RWPE2 (cell line): ENCODE measurements around the gene COL11A1.
A peak's percentile ranks its signal among the peaks of the same experiment; 100 is the strongest.

Experiments used
- ATAC-seq: fragments of 200-7000 bp; cut with Tn5 transposase; 3 replicates; pipeline ENCODE4 v1.9.1; 2021; ENCODE audit warnings: low read depth
- DNase-seq: peaks from one replicate; pipeline ENCODE4 v3.0.0-alpha.2; 2020; ENCODE audit warnings: low spot score
- H3K27ac ChIP-seq: fragments of 450-650 bp; 2 replicates; pipeline ENCODE4 v1.5.1; 2017; ENCODE audit warnings: mild to moderate bottlenecking; ENCODE audit not compliant: poor library complexity, severe bottlenecking
- H3K27me3 ChIP-seq: fragments of 250-450 bp; sonication (Bioruptor Pico); 2 replicates; pipeline ENCODE4 v1.5.1; 2021; ENCODE audit warnings: mild to moderate bottlenecking, moderate library complexity; ENCODE audit not compliant: insufficient read depth, poor library complexity, severe bottlenecking
- H3K36me3 ChIP-seq: fragments of 250-450 bp; sonication (Bioruptor Pico); 2 replicates; pipeline ENCODE4 v1.5.1; 2020; ENCODE audit warnings: low read depth, mild to moderate bottlenecking, moderate library complexity
- H3K4me1 ChIP-seq: fragments of 250-450 bp; sonication (Bioruptor Pico); 2 replicates; pipeline ENCODE4 v1.5.1; 2021; ENCODE audit warnings: mild to moderate bottlenecking, moderate library complexity; ENCODE audit not compliant: insufficient read depth, poor library complexity, severe bottlenecking
- H3K4me3 ChIP-seq: fragments of 250-450 bp; sonication (Bioruptor Pico); 2 replicates; pipeline ENCODE4 v1.5.1; 2021; ENCODE audit warnings: mild to moderate bottlenecking, moderate library complexity; ENCODE audit not compliant: severe bottlenecking
- H3K9me3 ChIP-seq: fragments of 250-450 bp; sonication (Bioruptor Pico); 2 replicates; pipeline ENCODE4 v1.5.1; 2021; ENCODE audit warnings: mild to moderate bottlenecking, moderate library complexity; ENCODE audit not compliant: severe bottlenecking
- CTCF ChIP-seq: fragments of 450-650 bp; IDR thresholded peaks from one replicate; pipeline ENCODE4 v1.5.1; 2017; ENCODE audit warnings: mild to moderate bottlenecking, moderate library complexity; ENCODE audit not compliant: poor library complexity, severe bottlenecking

The COL11A1 gene

GRCh38 chr1:102901996-102902395 lies 206.3 kb downstream of the COL11A1 start:
- 0 out of 3 replicates have a peak, but pooled peaks have one; percentile 38 for ATAC-seq
- no peak for DNase-seq

GRCh38 chr1:102899935-102900334 lies 208.4 kb downstream of the COL11A1 start:
- H3K27me3 ChIP-seq = no peaks in the 10 kb centered on the region
- no peaks in the 10 kb centered on the region for H3K36me3 ChIP-seq
- H3K4me3 ChIP-seq = no peak overlapping the region
- no peak for ATAC-seq
- peaks cover 14% of the 10 kb centered on the region for H3K4me1 ChIP-seq
- no peak for DNase-seq
- no peaks in the 10 kb centered on the region for H3K9me3 ChIP-seq
- TF ChIP-seq CTCF = no peak
- H3K27ac ChIP-seq = no peak overlapping the region

More at GRCh38 chr1:102901996-102902395, 206.3 kb downstream of the COL11A1 start:
- H3K27me3 ChIP-seq = no peaks in the 10 kb centered on the region
- no peaks in the 10 kb centered on the region for H3K9me3 ChIP-seq
- no peaks in the 10 kb centered on the region for H3K36me3 ChIP-seq
- H3K4me1 ChIP-seq = peaks cover 13% of the 10 kb centered on the region
- no peak overlapping the region for H3K4me3 ChIP-seq
- H3K27ac ChIP-seq = no peak overlapping the region
- TF ChIP-seq CTCF = no peak

- Histone ChIP-seq H3K4me1 (peaks cover 14% of the 10 kb centered on the region), H3K9me3 (no peaks in the 10 kb centered on the region), H3K27me3 (no peaks in the 10 kb centered on the region), H3K36me3 (no peaks in the 10 kb centered on the region), H3K4me3 (no peak overlapping the region), H3K27ac (peak overlapping the region; percentile 21)
- no peak for TF ChIP-seq CTCF
- no peak for DNase-seq
- ATAC-seq = peak; percentile 94
Measured at GRCh38 chr1:102897557-102897956, 210.8 kb downstream of the COL11A1 start.

- Histone ChIP-seq H3K27ac (peak overlapping the region; percentile 21), H3K9me3 (no peaks in the 10 kb centered on the region), H3K4me3 (no peak overlapping the region), H3K4me1 (peaks cover 17% of the 10 kb centered on the region), H3K27me3 (no peaks in the 10 kb centered on the region), H3K36me3 (no peaks in the 10 kb centered on the region)
- DNase-seq (no peak), ATAC-seq (no peak)
- TF ChIP-seq CTCF = no peak
Measured at GRCh38 chr1:102896771-102897170, 211.6 kb downstream of the COL11A1 start.

GRCh38 chr1:102896286-102896685 lies 212.0 kb downstream of the COL11A1 start:
- ATAC-seq (no peak), DNase-seq (no peak)
- no peak overlapping the region for H3K27ac ChIP-seq
- H3K4me3 ChIP-seq = no peak overlapping the region
- H3K9me3 ChIP-seq = no peaks in the 10 kb centered on the region
- H3K27me3 ChIP-seq = no peaks in the 10 kb centered on the region
- H3K4me1 ChIP-seq = peaks cover 17% of the 10 kb centered on the region
- no peaks in the 10 kb centered on the region for H3K36me3 ChIP-seq
- TF ChIP-seq CTCF = no peak
